Mesodermal cell (in vitro differentiated cells): Measurements from ENCODE around the gene TEX22.

Source experiments
- H3K27ac ChIP-seq: 2 replicates; pipeline ENCODE4 v1.7.0; 2013; ENCODE audit warnings: mild to moderate bottlenecking, low read depth, low read length, moderate library complexity; ENCODE audit not compliant: severe bottlenecking
- H3K36me3 ChIP-seq: 2 replicates; pipeline ENCODE4 v1.7.1; 2013; ENCODE audit warnings: mild to moderate bottlenecking, low read length, moderate library complexity; ENCODE audit not compliant: control insufficient read depth, insufficient read depth
- H3K4me1 ChIP-seq: one replicate; pipeline ENCODE4 v1.7.1; 2013; ENCODE audit warnings: mild to moderate bottlenecking, low read length; ENCODE audit not compliant: insufficient read depth, control insufficient read depth, poor library complexity, severe bottlenecking
- H3K4me3 ChIP-seq: 2 replicates; pipeline ENCODE4 v1.7.0; 2013; ENCODE audit warnings: low read length, control low read depth, mild to moderate bottlenecking; ENCODE audit not compliant: insufficient read depth, poor library complexity, severe bottlenecking; ENCODE audit errors: extremely low read depth
- H3K9me3 ChIP-seq: 2 replicates; pipeline ENCODE4 v1.7.1; 2013; ENCODE audit warnings: mild to moderate bottlenecking, low read length, moderate library complexity; ENCODE audit not compliant: control insufficient read depth
- WGBS, 2 experiments: methylation state at CpG; one replicate each; pipeline ENCODE4 v1.1.5; 2013; ENCODE audit warnings: missing lambda C conversion rate in 2 of 2; ENCODE audit not compliant: insufficient coverage in 2 of 2; 5-methylcytosine and 5-hydroxymethylcytosine counted together

Gene TEX22

DNA sequence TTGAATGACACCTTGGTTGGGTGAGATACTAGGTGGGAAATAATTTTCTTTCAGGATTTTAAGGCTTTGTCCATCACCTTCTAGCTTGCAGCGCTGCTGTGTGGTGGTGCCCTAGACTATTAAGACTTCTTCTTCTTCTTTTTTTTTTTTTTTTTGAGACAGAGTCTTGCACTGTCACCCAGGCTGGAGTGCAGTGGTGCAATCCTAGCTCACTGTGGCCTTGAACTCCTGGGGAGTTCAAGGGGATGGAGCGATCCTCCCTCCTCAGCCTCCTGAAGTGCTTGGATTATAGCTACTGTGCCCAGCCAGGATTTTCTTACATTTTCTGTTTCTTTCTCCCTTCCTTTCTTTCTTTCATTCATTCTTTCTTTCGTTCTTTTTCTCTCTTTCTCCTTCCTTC lies 11.0 kb downstream of the TEX22 start:
- no peak overlapping the region for H3K4me3 ChIP-seq
- peaks cover 2% of the 10 kb centered on the region for H3K9me3 ChIP-seq
- no peaks in the 10 kb centered on the region for H3K36me3 ChIP-seq
- peaks cover 1% of the 10 kb centered on the region for H3K4me1 ChIP-seq
- H3K27ac ChIP-seq = no peak overlapping the region
- 90 to 100% methylated on average over 2 of the region's 3 CpGs for WGBS, 2 experiments

DNA sequence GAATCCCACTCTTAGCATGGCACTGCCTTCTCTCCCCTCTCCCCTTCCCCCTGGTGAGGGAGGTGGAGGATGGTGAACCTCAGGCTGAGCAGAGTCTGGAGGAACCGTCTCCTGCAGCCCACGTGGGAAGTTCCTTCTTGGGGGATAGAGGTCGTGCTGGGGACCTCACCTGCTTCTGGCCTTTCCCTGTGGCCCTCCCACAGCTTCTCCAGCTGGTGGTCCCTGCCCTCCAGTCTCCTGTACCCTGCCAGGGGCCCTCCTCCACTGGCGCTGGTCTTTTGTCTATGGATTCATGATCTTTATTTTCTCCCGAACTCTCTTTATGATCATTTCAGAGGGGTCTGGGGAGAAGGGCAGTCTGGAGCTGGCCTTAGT lies 12.3 kb downstream of the TEX22 start:
- H3K36me3 ChIP-seq = no peaks in the 10 kb centered on the region
- 46 to 80% methylated on average over 2 to 3 of the region's 5 CpGs for WGBS, 2 experiments
- peaks cover 4% of the 10 kb centered on the region for H3K4me1 ChIP-seq
- H3K9me3 ChIP-seq = no peaks in the 10 kb centered on the region
- no peak overlapping the region for H3K4me3 ChIP-seq
- H3K27ac ChIP-seq = no peak overlapping the region

DNA sequence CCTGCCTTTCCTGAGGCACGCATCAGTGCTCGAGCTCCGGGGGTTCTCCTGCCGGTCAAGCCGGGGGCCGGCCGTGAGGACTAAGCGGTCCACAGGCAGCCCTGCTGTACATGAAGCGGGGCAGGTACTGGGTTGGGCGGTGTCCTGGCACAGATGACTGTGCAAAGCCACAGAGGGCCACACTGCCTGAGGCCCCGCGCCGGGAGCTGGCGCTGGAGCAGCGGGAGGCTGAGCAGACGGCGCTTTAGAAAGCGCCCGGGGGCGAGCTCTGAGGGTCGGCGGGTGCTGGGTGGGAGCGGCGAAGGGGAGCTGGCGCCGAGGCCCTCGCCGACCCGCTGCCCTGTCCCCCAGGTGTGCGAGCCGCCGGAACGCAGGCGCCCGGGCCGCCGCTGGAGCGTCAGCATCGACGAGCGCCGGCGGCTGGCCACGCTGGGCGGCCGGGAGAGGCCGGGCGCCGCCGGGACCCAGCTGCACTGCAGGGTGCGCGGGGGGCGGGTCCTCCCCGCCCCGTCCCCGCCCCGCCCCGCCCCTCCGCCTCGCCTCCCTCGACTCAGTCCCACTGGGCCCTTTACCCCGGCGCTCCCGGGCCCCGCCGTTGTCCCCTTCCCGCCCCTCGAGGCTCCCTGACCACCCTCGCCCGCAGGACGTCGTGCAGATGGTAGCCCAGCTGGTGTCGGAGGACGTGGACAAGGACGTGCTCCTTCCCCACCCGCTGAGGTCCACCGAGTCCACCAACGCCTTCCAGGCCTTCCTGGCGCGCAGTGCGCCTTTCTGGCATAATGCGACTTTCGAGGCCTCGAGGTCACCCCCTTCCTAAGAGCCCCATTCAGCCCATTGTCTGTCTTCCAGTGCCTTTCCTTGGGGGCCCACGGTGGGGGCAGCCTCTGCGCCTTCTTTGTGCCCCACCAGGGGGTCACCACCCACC lies 12.9 kb downstream of the TEX22 start:
- Histone ChIP-seq H3K9me3 (no peaks in the 10 kb centered on the region), H3K4me1 (peaks cover 4% of the 10 kb centered on the region), H3K36me3 (no peaks in the 10 kb centered on the region), H3K4me3 (peak overlapping the region; percentile 19), H3K27ac (no peak overlapping the region)
- 21 to 23% methylated on average over 56 to 69 of the region's 86 CpGs for WGBS, 2 experiments

DNA sequence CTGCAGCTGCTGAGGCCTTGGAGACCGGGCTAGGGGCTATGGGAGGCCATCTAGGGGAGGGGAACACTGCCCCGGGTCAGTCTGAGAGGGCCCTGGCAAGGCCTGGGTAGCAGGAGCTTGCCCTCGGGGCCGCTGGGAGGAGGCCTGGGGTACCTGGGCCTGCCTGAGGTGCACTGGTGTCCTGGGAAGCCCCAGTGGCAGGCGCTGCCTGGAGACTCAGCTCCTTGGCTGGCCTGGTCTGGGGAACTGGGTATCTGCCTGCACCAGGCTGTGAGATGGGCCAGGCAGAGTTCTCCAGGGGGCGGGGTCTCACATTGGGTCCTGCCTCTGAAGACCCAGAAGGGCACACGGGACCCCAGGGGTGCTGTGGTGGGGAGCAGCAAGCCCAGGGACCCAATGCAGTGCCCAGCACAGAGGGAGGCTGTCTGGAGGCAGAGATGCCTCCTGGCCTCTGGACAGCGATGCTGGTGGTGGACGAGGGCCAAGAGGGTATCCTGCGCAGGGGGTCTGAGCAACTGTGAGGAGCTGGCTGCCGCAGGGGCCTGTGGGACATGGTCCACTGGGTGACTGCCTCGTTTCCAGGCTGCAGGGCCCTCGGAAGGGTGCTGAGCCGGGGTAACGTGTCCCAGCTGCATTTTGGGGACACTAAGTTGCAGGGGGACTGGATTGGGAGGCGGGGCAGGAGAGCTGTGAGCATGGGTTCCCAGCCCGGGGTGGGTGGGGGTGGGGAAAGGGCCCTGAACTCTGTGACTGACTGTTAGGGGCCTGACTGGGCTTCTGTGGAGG lies 13.8 kb downstream of the TEX22 start:
- no peaks in the 10 kb centered on the region for H3K36me3 ChIP-seq
- no peaks in the 10 kb centered on the region for H3K9me3 ChIP-seq
- no peak overlapping the region for H3K27ac ChIP-seq
- 78 to 86% methylated on average over 14 of the region's 17 CpGs for WGBS, 2 experiments
- no peak overlapping the region for H3K4me3 ChIP-seq
- peaks cover 4% of the 10 kb centered on the region for H3K4me1 ChIP-seq

DNA sequence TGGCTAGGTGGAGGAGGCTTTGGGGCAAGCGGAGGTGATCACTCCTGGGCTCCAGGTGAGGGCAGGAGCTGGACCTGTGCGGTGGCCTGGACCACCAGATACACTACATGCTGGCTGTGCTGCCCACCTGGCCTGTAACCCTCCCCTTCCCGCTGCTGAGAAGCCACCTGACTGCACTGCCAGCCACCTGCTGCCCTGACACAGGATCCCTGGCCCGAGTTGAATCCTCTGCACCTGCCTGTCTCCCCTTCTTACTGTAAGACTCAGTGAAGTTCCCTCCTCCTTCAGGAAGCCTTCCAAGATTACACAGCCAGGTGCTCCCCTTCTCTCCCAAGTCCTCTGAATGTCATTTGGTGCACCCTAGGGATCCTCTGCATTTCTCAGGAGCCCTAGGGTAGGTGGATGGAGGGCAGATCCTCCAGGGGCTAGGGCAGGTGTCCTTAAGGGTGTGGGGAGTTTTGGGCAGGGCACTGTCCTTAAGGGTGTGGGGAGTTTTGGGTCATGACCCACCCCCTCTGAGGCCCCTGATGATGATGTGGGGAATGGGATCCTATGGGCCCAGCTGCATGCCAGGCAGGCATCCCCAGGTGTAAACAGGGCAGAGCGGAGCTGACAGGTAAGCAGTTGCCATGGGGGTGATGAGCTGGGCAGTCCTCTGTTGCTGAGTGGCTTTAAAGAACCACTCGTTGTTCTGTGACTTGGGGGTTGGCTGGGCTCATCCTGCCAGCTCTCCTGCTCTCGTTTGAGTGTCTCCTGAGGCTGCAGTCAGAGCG lies 14.6 kb downstream of the TEX22 start:
- Histone ChIP-seq H3K4me3 (no peak overlapping the region), H3K9me3 (no peaks in the 10 kb centered on the region), H3K27ac (no peak overlapping the region), H3K36me3 (no peaks in the 10 kb centered on the region), H3K4me1 (peaks cover 4% of the 10 kb centered on the region)
- 72 to 83% methylated on average over 6 to 8 of the region's 8 CpGs for WGBS, 2 experiments

DNA sequence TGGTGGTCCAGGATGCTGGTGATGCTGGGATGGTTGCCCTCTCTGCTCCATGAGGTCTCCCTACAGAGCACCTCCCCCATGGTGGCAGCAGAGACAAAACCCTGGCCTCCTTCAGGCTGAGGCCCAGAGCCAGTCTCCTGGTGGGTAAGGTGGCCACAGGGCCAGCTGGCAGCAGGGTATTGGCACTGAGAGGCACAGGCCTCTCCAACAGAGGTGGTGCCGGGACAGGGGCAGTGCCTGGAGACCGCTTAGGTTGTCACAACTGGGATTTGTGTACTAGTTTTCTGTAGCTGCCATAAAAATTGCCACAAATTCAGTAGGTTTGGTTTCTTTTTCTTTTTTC lies 15.2 kb downstream of the TEX22 start:
- peaks cover 4% of the 10 kb centered on the region for H3K4me1 ChIP-seq
- H3K4me3 ChIP-seq = no peak overlapping the region
- H3K36me3 ChIP-seq = no peaks in the 10 kb centered on the region
- H3K27ac ChIP-seq = no peak overlapping the region
- H3K9me3 ChIP-seq = no peaks in the 10 kb centered on the region
- WGBS, 2 experiments = 88 to 94% methylated on average over 1 to 2 of the region's 2 CpGs

DNA sequence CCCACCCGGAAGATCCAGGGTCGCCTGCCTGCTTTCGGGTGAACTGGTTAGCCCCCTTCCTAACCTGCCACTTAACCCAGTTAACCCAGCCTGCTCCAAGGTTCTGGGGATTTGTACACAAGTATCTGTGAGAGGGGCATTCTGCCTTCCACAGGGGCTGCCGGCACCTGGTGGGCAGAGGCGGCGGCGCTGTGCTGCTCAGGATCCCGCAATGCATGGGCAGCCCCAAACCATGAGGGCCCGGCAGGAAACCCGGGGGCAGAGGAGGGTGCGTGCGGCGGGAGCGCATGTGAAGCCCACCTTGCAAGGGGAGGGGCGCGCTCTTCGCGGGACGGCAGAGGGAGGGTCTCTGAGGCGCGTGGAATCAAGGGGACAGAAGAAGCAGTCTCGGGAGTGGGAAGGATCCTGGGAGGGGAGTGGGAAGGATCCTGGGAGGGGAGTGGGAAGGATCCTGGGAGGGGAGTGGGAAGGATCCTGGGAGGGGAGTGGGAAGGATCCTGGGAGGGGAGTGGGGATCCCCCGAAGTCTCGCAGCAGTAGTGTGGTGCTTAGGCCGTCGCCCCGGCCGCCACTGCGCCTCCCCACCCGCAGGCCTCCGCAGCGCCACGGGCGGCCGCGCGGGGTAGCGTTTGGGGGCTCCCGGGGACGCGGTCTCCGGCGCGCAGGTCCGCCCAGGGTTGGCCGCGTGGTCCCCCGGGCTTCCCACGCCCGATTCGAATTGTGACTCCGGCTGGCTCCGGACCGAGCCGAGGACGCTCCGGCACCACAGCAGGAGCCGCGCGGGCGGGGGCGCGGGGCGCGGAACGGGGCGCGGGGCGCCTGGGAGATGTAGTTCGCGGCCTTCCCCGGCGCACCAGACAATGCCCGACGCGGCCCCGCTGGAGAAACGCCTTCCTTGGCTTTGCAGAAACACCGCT lies 16.4 kb downstream of the TEX22 start:
- Histone ChIP-seq H3K27ac (no peak overlapping the region), H3K4me1 (peaks cover 6% of the 10 kb centered on the region), H3K9me3 (no peaks in the 10 kb centered on the region), H3K36me3 (no peaks in the 10 kb centered on the region), H3K4me3 (peak overlapping the region; percentile 51)
- WGBS, 2 experiments = 8 to 10% methylated on average over 52 to 58 of the region's 79 CpGs

DNA sequence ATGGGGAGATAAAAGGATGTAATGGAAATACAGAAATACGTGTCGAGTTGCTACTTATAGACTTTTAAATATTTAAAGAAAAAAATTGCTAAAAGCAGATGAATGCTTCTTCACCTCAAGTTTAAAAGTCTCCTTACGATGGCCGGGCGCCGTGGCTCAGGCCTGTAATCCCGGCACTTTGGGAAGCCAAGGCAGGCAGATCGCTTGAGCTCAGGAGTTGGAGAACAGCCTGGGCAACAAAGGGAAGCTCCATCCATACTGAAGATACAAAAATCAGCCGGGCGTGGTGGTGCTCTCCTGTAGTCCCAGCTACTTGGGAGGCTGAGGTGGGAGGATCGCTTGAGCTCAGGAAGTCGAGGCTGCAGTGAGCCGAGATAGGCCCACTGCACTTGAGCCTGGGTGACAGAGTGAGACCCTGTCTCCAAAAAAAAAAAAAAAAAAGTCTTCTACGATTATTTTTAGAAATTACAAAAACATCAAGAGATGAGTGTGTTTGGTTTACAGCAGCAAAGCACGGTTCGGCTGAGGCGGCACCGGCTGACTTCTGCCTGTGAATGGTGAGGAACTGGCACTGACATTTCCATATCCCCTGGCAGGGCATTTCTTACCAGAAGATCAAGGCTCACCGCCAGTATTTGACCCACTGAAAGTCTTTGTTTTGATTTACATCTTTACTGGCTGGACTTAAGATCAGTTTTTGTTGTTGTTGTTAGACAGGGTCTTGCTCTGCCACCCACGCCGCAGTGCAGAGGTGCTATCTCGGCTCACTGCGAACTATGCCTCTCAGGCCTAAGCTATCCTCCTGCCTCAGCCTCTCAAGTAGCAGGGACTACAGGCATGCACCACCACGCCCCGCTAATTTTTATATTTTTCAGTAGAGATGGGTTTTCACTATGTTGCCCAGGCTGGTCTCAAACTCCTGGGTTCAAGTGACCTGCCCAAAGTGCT lies 17.4 kb downstream of the TEX22 start:
- Histone ChIP-seq H3K4me3 (no peak overlapping the region), H3K4me1 (peaks cover 6% of the 10 kb centered on the region), H3K9me3 (no peaks in the 10 kb centered on the region), H3K36me3 (no peaks in the 10 kb centered on the region), H3K27ac (no peak overlapping the region)
- 92 to 96% methylated on average over 19 to 20 of the region's 25 CpGs for WGBS, 2 experiments

DNA sequence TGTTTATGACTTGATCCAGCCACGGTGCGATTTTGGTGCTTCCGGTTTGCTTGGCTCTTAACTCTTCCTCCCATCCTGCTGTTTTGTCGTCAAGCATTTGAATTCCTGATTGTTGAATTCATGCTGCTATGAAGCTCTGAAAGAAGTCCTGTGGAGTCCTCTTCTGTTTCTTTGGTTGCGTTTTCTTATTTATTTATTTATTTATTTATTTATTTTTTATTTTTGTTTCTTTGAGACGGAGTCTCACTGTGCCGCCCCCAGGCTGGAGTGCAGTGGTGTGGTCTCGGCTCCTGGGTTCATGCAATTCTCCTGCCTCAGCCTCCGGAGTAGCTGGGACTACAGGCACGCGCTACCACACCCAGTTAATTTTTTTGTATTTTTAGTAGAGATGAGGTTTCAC lies 18.3 kb downstream of the TEX22 start:
- 87 to 95% methylated on average over 4 to 9 of the region's 11 CpGs for WGBS, 2 experiments
- no peaks in the 10 kb centered on the region for H3K9me3 ChIP-seq
- H3K27ac ChIP-seq = no peak overlapping the region

More for the DNA sequence above, 18.3 kb downstream of the TEX22 start:
- peaks cover 3% of the 10 kb centered on the region for H3K36me3 ChIP-seq
- H3K4me1 ChIP-seq = peaks cover 12% of the 10 kb centered on the region
- no peak overlapping the region for H3K4me3 ChIP-seq
